Keratinocyte (primary cell): ENCODE results near the gene UFD1. TPM values are rescaled to one million over a fixed set of nuclear protein-coding genes. Genes with fewer than 3 reads are reported as not detected.

ENCODE experiments used
- DNase-seq: peaks from one replicate; pipeline ENCODE4 v3.0.0-alpha.2; 2011; ENCODE audit warnings: low read depth, missing footprints, low spot score
- FAIRE-seq: peaks from 2 replicates; lab custom pipeline; 2011; peaks lifted over from hg19 to GRCh38; lab: Jason Lieb, UNC
- H2AFZ ChIP-seq: 2 replicates; pipeline ENCODE4 v1.6.0; 2012; ENCODE audit warnings: low read length, control low read depth, inconsistent platforms; ENCODE audit not compliant: control insufficient read depth
- H3K27ac ChIP-seq: 2 replicates; pipeline ENCODE4 v1.5.1; 2011; ENCODE audit warnings: low read length; ENCODE audit not compliant: control insufficient read depth, insufficient read depth
- H3K27me3 ChIP-seq: 3 replicates; pipeline ENCODE4 v1.6.0; 2011; ENCODE audit warnings: low read length; ENCODE audit not compliant: control insufficient read depth, insufficient read depth; ENCODE audit errors: extremely low read depth
- H3K36me3 ChIP-seq, 2 experiments: 2 replicates in 1 of 2; 3 replicates in 1 of 2; pipeline ENCODE4 v1.5.1; 2011; ENCODE audit warnings: low read length in 2 of 2, mild to moderate bottlenecking in 1 of 2; ENCODE audit not compliant: control insufficient read depth in 2 of 2, insufficient read depth in 2 of 2; ENCODE audit errors: extremely low read depth in 1 of 2
- H3K4me1 ChIP-seq: 3 replicates; pipeline ENCODE4 v1.5.1; 2011; ENCODE audit warnings: low read length; ENCODE audit not compliant: control insufficient read depth, insufficient read depth; ENCODE audit errors: extremely low read depth
- H3K4me2 ChIP-seq: 3 replicates; pipeline ENCODE4 v1.6.0; 2011; ENCODE audit warnings: low read depth, low read length; ENCODE audit not compliant: control insufficient read depth, insufficient read depth; ENCODE audit errors: extremely low read depth
- H3K4me3 ChIP-seq, 3 experiments: fragments of 200-600 bp in 1 of 3; sonication (generic) in 1 of 3; 2 replicates in 2 of 3; 3 replicates in 1 of 3; pipeline ENCODE4 v1.5.1; 2011 to 2016; ENCODE audit warnings: low read length in 3 of 3, mild to moderate bottlenecking in 3 of 3, control low read depth in 2 of 3, inconsistent platforms in 1 of 3, low read depth in 1 of 3, mixed read lengths in 1 of 3, mixed run types in 1 of 3, moderate library complexity in 1 of 3; ENCODE audit not compliant: control insufficient read depth in 2 of 3, insufficient read depth in 2 of 3; ENCODE audit errors: extremely low read depth in 1 of 3
- H3K79me2 ChIP-seq: 2 replicates; pipeline ENCODE4 v1.6.0; 2012; ENCODE audit warnings: low read length; ENCODE audit not compliant: control insufficient read depth, insufficient read depth
- H3K9ac ChIP-seq: 3 replicates; pipeline ENCODE4 v1.6.0; 2011; ENCODE audit warnings: low read length; ENCODE audit not compliant: control insufficient read depth, insufficient read depth; ENCODE audit errors: extremely low read depth
- H3K9me1 ChIP-seq: 3 replicates; pipeline ENCODE4 v1.6.0; 2011; ENCODE audit warnings: low read length; ENCODE audit not compliant: control insufficient read depth, insufficient read depth; ENCODE audit errors: extremely low read depth
- H3K9me3 ChIP-seq: 2 replicates; pipeline ENCODE4 v1.5.1; 2012; ENCODE audit warnings: low read depth, low read length; ENCODE audit not compliant: control insufficient read depth
- H4K20me1 ChIP-seq: 3 replicates; pipeline ENCODE4 v1.6.0; 2011; ENCODE audit warnings: low read length; ENCODE audit not compliant: control insufficient read depth, insufficient read depth; ENCODE audit errors: extremely low read depth
- EZH2 ChIP-seq: IDR thresholded peaks from one replicate; pipeline ENCODE4 v1.6.1; 2012; ENCODE audit warnings: inconsistent platforms, mild to moderate bottlenecking, low read length, moderate library complexity
- dilution Hi-C: fragments of 300-500 bp; cut with MboI; formaldehyde crosslinking; loops from one replicate; pipeline ENCODE4 v1.7.0; 2020; ENCODE audit warnings: low sequenced_read_pairs; ENCODE audit not compliant: extremely low pct_ligation_motif_present
- polyA plus RNA-seq, 5 experiments: library from polyadenylated mRNA; depleted of rRNA in 3 of 5; stranded (reverse) in 3 of 5; stranded (forward) in 1 of 5; unstranded in 1 of 5; fragments of >200 nt; gene quantifications; 1 replicate in 1 of 5; 2 replicates in 3 of 5; 3 replicates in 1 of 5; pipeline versions ENCODE4 v1.2.1 to v1.2.3, GENCODE V29; 2011 to 2012; ENCODE audit warnings: missing spikeins in 2 of 5, low read depth in 1 of 5, low replicate concordance in 1 of 5
- TF ChIP-seq, protein P1 (sequence below), 3 experiments: IDR thresholded peaks in 1 of 3; conservative IDR thresholded peaks in 1 of 3; optimal IDR thresholded peaks in 1 of 3; 2 replicates in 2 of 3; 3 replicates in 1 of 3; pipeline versions ENCODE3 to v1.5.1; 2011; ENCODE audit warnings: low read length in 3 of 3, mild to moderate bottlenecking in 3 of 3, moderate library complexity in 2 of 3, control low read depth in 1 of 3, inconsistent platforms in 1 of 3; ENCODE audit not compliant: insufficient read depth in 2 of 3; ENCODE audit errors: extremely low read depth in 1 of 3

Gene UFD1
- polyA plus RNA-seq, 1 donor (not counting 4 experiments of a cell fraction or from before 2014, with no cell fraction given) = 145 TPM

- no peak overlapping the region for H3K4me3 ChIP-seq
- FAIRE-seq = no peak
These were observed 47.2 kb upstream of the UFD1 start for GRCh38 chr22:19526076-19526701.

DNA sequence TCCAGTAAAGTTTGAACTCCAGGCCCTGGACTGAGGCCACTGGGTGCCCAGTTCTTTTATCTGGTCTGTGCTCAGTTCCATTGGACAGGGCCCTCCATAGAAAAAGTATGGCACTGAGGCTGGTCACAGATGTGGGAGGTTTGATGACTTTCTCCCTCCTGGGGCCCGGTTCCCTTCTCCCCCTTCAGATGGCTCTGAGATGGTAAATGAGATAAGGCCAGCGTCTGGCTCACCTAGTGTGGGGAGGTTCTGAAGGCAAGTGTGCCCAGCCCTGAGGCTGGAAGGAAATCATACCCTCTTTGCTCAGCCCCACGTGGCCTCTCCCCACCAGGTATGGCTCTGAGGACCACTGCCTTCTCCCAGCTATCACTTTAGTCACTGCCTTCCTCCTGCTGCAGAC lies 46.7 kb upstream of the UFD1 start:
- Histone ChIP-seq H3K36me3 (no peaks in the 10 kb centered on the region), H2AFZ (no peak overlapping the region), H3K4me3 (no peak overlapping the region), H3K9ac (no peak overlapping the region), H4K20me1 (no peaks in the 10 kb centered on the region), H3K79me2 (no peaks in the 10 kb centered on the region), H3K4me2 (no peak overlapping the region), H3K4me1 (peaks cover 2% of the 10 kb centered on the region), H3K9me3 (no peaks in the 10 kb centered on the region), H3K27ac (no peak overlapping the region), H3K27me3 (peaks cover 43% of the 10 kb centered on the region), H3K9me1 (no peaks in the 10 kb centered on the region)
- TF ChIP-seq EZH2 = no peak
- TF ChIP-seq, protein P1, sequence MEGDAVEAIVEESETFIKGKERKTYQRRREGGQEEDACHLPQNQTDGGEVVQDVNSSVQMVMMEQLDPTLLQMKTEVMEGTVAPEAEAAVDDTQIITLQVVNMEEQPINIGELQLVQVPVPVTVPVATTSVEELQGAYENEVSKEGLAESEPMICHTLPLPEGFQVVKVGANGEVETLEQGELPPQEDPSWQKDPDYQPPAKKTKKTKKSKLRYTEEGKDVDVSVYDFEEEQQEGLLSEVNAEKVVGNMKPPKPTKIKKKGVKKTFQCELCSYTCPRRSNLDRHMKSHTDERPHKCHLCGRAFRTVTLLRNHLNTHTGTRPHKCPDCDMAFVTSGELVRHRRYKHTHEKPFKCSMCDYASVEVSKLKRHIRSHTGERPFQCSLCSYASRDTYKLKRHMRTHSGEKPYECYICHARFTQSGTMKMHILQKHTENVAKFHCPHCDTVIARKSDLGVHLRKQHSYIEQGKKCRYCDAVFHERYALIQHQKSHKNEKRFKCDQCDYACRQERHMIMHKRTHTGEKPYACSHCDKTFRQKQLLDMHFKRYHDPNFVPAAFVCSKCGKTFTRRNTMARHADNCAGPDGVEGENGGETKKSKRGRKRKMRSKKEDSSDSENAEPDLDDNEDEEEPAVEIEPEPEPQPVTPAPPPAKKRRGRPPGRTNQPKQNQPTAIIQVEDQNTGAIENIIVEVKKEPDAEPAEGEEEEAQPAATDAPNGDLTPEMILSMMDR (optimal IDR thresholded peaks at IDR 0.05 in 1 of 3, IDR thresholded peaks at IDR 0.05 in 1 of 3, conservative IDR thresholded peaks at IDR 0.05 in 1 of 3; ENCODE audit: extremely low read depth in 1 of 3, insufficient read depth in 2 of 3, low read length in 3 of 3) = no peak
- DNase-seq (no peak), FAIRE-seq (no peak)
- dilution Hi-C loops = loop anchor here (10.0 kb wide), 1 partner anchor 61 kb away; no protein-coding TSS in a partner anchor

More at GRCh38 chr22:19526076-19526701, 47.2 kb upstream of the UFD1 start:
- Histone ChIP-seq H3K9me3 (no peaks in the 10 kb centered on the region), H3K4me1 (peaks cover 2% of the 10 kb centered on the region), H3K9me1 (no peaks in the 10 kb centered on the region), H3K9ac (no peak overlapping the region), H3K79me2 (no peaks in the 10 kb centered on the region), H3K4me2 (no peak overlapping the region), H3K27me3 (peaks cover 48% of the 10 kb centered on the region), H4K20me1 (no peaks in the 10 kb centered on the region), H3K27ac (no peak overlapping the region), H3K36me3 (no peaks in the 10 kb centered on the region), H2AFZ (no peak overlapping the region)
- dilution Hi-C loops = loop anchor here (10.0 kb wide), 1 partner anchor 61 kb away; no protein-coding TSS in a partner anchor
- no peak for DNase-seq
- no peak for TF ChIP-seq EZH2
- TF ChIP-seq, protein P1 (optimal IDR thresholded peaks at IDR 0.05 in 1 of 3, IDR thresholded peaks at IDR 0.05 in 1 of 3, conservative IDR thresholded peaks at IDR 0.05 in 1 of 3; ENCODE audit: extremely low read depth in 1 of 3, insufficient read depth in 2 of 3, low read length in 3 of 3) = no peak
